Measurements from ENCODE around the gene GLP2R. TPM values are rescaled to one million over a fixed set of nuclear protein-coding genes. Genes with fewer than 3 reads are reported as not detected.

Gene GLP2R
- total and polyA plus RNA-seq, 2 of the 13 experiments (the other 11 are each of a cell fraction or from before 2014, with no cell fraction given): 0.65 to 1.4 TPM

- ChIA-PET CTCF (ENCODE audit: low intra/inter-chr PET ratio, low total read pairs) (no interaction called here), POLR2A (no interaction called here)
- Histone ChIP-seq H3K9me3 (ENCODE audit: low read length) (no peaks in the 10 kb centered on the region), H3K27me3 (ENCODE audit: control insufficient read depth in 1 of 2, insufficient read depth in 2 of 2, low read length in 2 of 2) (peaks cover 0 to 14% of the 10 kb centered on the region in 2 experiments; a peak in 2 of 5 replicates), H3K79me2 (ENCODE audit: insufficient read depth, low read length) (no peaks in the 10 kb centered on the region), H3K9ac (ENCODE audit: insufficient read depth, low read depth, low read length) (no peak overlapping the region), H3K27ac (ENCODE audit: extremely low read length, insufficient read depth, low read length) (no peak overlapping the region), H3K4me2 (ENCODE audit: low read depth, low read length) (no peak overlapping the region), H3K36me3 (replicated peaks in 1 of 2; ENCODE audit: control insufficient read depth in 1 of 2, insufficient read depth in 2 of 2, low read length in 2 of 2) (no peaks in the 10 kb centered on the region), H3K4me3 (replicated peaks in 1 of 3; ENCODE audit: insufficient read depth in 1 of 3, low read depth in 2 of 3, low read length in 3 of 3) (no peak overlapping the region), H3K4me1 (ENCODE audit: insufficient read depth, low read length) (no peaks in the 10 kb centered on the region), H2AFZ (ENCODE audit: low read length) (no peak overlapping the region), H4K20me1 (ENCODE audit: insufficient read depth, low read length) (no peaks in the 10 kb centered on the region)
- no peak for TF ChIP-seq REST (IDR thresholded peaks at IDR 0.05; ENCODE audit: borderline replicate concordance in 1 of 2, low read depth in 1 of 2, low read length in 2 of 2)
- TF ChIP-seq HINFP (CRISPR knock-in tag; IDR thresholded peaks at IDR 0.05; ENCODE audit: low read depth): no peak
- no peak for TF ChIP-seq ZNF326 (CRISPR knock-in tag; IDR thresholded peaks at IDR 0.05; ENCODE audit: borderline replicate concordance)
- TF ChIP-seq ZNF720 (CRISPR knock-in tag; IDR thresholded peaks at IDR 0.05): no peak
- no peak for TF ChIP-seq ZNF160 (CRISPR knock-in tag; IDR thresholded peaks at IDR 0.05)
- TF ChIP-seq SIX1 (CRISPR knock-in tag; IDR thresholded peaks at IDR 0.05; ENCODE audit: borderline replicate concordance): no peak
- TF ChIP-seq ZFY (CRISPR knock-in tag; IDR thresholded peaks at IDR 0.05): no peak
- in situ Hi-C loops (cut with HindIII; ENCODE audit: extremely low pct_ligation_motif_present, low pct_unique_long_range_greater_than_20kb) (no loop called here), intact Hi-C loops (cut with micrococcal nuclease; ENCODE audit: unreplicated experiment) (no loop called here)
- DNase-seq (ENCODE audit: low spot score): no peak
- BruUV-seq (replicated peaks): no TSS peak
- WGBS (ENCODE audit: low lambda C conversion rate): 20% methylated on average over 3 of the region's 4 CpGs
- FAIRE-seq: no peak
- ATAC-seq: no peak
Observed at GRCh38 chr17:9810100-9810949, 15.4 kb upstream of the GLP2R start.
